H9 (cell line): ENCODE results near the gene PKNOX2. TPM values are rescaled to one million over a fixed set of nuclear protein-coding genes. Genes with fewer than 3 reads are reported as not detected.

Source experiments
- DNase-seq: peaks from one replicate; pipeline ENCODE4 v3.0.0-alpha.2; 2017
- H2AFZ ChIP-seq: one replicate; pipeline ENCODE4 v1.6.1; 2013; ENCODE audit warnings: mild to moderate bottlenecking, low read length, control low read depth, moderate library complexity
- H2AK5ac ChIP-seq: 2 replicates; pipeline ENCODE4 v1.6.1; 2013; ENCODE audit warnings: low read length, control low read depth, mixed read lengths; ENCODE audit not compliant: insufficient read length
- H2BK120ac ChIP-seq: one replicate; pipeline ENCODE4 v1.6.1; 2013; ENCODE audit warnings: low read depth, mild to moderate bottlenecking, low read length, control low read depth, inconsistent platforms; ENCODE audit not compliant: poor library complexity, severe bottlenecking
- H2BK12ac ChIP-seq: 2 replicates; pipeline ENCODE4 v1.6.1; 2013; ENCODE audit warnings: low read length, control low read depth, mixed read lengths, low read depth; ENCODE audit not compliant: insufficient read length
- H2BK15ac ChIP-seq: 2 replicates; pipeline ENCODE4 v1.6.1; 2013; ENCODE audit warnings: low read depth, low read length, control low read depth
- H2BK20ac ChIP-seq: one replicate; pipeline ENCODE4 v1.6.1; 2013; ENCODE audit warnings: low read depth, mild to moderate bottlenecking, low read length, control low read depth, inconsistent platforms; ENCODE audit not compliant: poor library complexity, severe bottlenecking
- H2BK5ac ChIP-seq: 2 replicates; pipeline ENCODE4 v1.6.1; 2013; ENCODE audit warnings: low read length, control low read depth, mixed read lengths; ENCODE audit not compliant: insufficient read length
- H3K14ac ChIP-seq: 2 replicates; pipeline ENCODE4 v1.6.1; 2013; ENCODE audit warnings: low read length, control low read depth; ENCODE audit not compliant: insufficient read depth
- H3K18ac ChIP-seq: 2 replicates; pipeline ENCODE4 v1.6.1; 2013; ENCODE audit warnings: low read depth, mild to moderate bottlenecking, mixed read lengths, low read length, control low read depth; ENCODE audit not compliant: insufficient read length
- H3K23ac ChIP-seq: 2 replicates; pipeline ENCODE4 v1.6.1; 2013; ENCODE audit warnings: low read length, control low read depth, mixed read lengths, low read depth; ENCODE audit not compliant: insufficient read length
- H3K23me2 ChIP-seq: 2 replicates; pipeline ENCODE4 v1.6.1; 2013; ENCODE audit warnings: low read depth, mild to moderate bottlenecking, mixed read lengths, low read length, control low read depth; ENCODE audit not compliant: insufficient read length, poor library complexity, severe bottlenecking
- H3K27ac ChIP-seq: 2 replicates; pipeline ENCODE4 v1.5.1; 2013; ENCODE audit warnings: low read length, control low read depth, mixed read lengths, low read depth; ENCODE audit not compliant: insufficient read length
- H3K27me3 ChIP-seq: 2 replicates; pipeline ENCODE4 v1.6.1; 2013; ENCODE audit warnings: low read length, control low read depth, inconsistent platforms; ENCODE audit not compliant: insufficient read depth
- H3K4ac ChIP-seq: 2 replicates; pipeline ENCODE4 v1.6.1; 2013; ENCODE audit warnings: low read depth, mild to moderate bottlenecking, control low read depth, inconsistent platforms, low read length, moderate library complexity
- H3K4me1 ChIP-seq: 2 replicates; pipeline ENCODE4 v1.6.1; 2013; ENCODE audit warnings: low read length, control low read depth, inconsistent platforms; ENCODE audit not compliant: insufficient read depth
- H3K4me2 ChIP-seq: 2 replicates; pipeline ENCODE4 v1.6.1; 2013; ENCODE audit warnings: low read length, control low read depth, mixed read lengths; ENCODE audit not compliant: insufficient read length, insufficient read depth
- H3K56ac ChIP-seq: 2 replicates; pipeline ENCODE4 v1.6.1; 2013; ENCODE audit warnings: low read depth, mild to moderate bottlenecking, mixed read lengths, low read length, control low read depth; ENCODE audit not compliant: insufficient read length
- H3K79me1 ChIP-seq: 2 replicates; pipeline ENCODE4 v1.6.1; 2013; ENCODE audit warnings: low read depth, mild to moderate bottlenecking, moderate library complexity, low read length, control low read depth, inconsistent platforms; ENCODE audit not compliant: insufficient read depth, poor library complexity, severe bottlenecking
- H3K79me2 ChIP-seq: 2 replicates; pipeline ENCODE4 v1.6.1; 2013; ENCODE audit warnings: low read length, control low read depth, inconsistent platforms; ENCODE audit not compliant: insufficient read depth
- H3K9ac ChIP-seq: 2 replicates; pipeline ENCODE4 v1.6.1; 2013; ENCODE audit warnings: low read length, control low read depth, mixed read lengths; ENCODE audit not compliant: insufficient read length; ENCODE audit errors: extremely low read depth
- H3K9me3 ChIP-seq: one replicate; pipeline ENCODE4 v1.6.1; 2013; ENCODE audit warnings: low read depth, low read length, inconsistent platforms; ENCODE audit not compliant: control insufficient read depth
- H3T11ph ChIP-seq: one replicate; pipeline ENCODE4 v1.6.1; 2013; ENCODE audit warnings: mild to moderate bottlenecking, low read length, control low read depth, inconsistent platforms
- H4K20me1 ChIP-seq: one replicate; pipeline ENCODE4 v1.6.1; 2013; ENCODE audit not compliant: control insufficient read depth, insufficient read length, insufficient read depth
- H4K5ac ChIP-seq: 2 replicates; pipeline ENCODE4 v1.6.1; 2013; ENCODE audit warnings: low read depth, mild to moderate bottlenecking, mixed read lengths, low read length, control low read depth; ENCODE audit not compliant: insufficient read length
- H4K8ac ChIP-seq: replicated peaks from 2 replicates; pipeline ENCODE4 v1.6.1; 2013; ENCODE audit warnings: low read length, control low read depth, mixed read lengths, low read depth; ENCODE audit not compliant: insufficient read length
- H4K91ac ChIP-seq: 2 replicates; pipeline ENCODE4 v1.6.1; 2013; ENCODE audit warnings: low read depth, mild to moderate bottlenecking, moderate library complexity, mixed read lengths, low read length, control low read depth; ENCODE audit not compliant: insufficient read length
- H3K27ac Mint-ChIP-seq, 3 experiments: 2 replicates in 2 of 3; 3 replicates in 1 of 3; pipeline ENCODE4 v1.8.0; 2020 to 2021; ENCODE audit warnings: mixed read lengths in 3 of 3, mild to moderate bottlenecking in 1 of 3, moderate library complexity in 1 of 3
- H3K27me3 Mint-ChIP-seq: 2 replicates; pipeline ENCODE4 v1.8.0; 2021; ENCODE audit warnings: low read depth, mild to moderate bottlenecking, moderate library complexity, mixed read lengths
- H3K36me3 Mint-ChIP-seq, 3 experiments: 2 replicates in 2 of 3; 3 replicates in 1 of 3; pipeline ENCODE4 v1.8.0; 2020 to 2021; ENCODE audit warnings: low read depth in 3 of 3, mixed read lengths in 3 of 3; ENCODE audit not compliant: insufficient read depth in 1 of 3
- H3K4me1 Mint-ChIP-seq, 2 experiments: 2 replicates each; pipeline ENCODE4 v1.8.0; 2020; ENCODE audit warnings: mixed read lengths in 2 of 2
- H3K4me3 Mint-ChIP-seq, 2 experiments: 2 replicates in 1 of 2; 3 replicates in 1 of 2; pipeline ENCODE4 v1.8.0; 2020 to 2021; ENCODE audit warnings: mild to moderate bottlenecking in 2 of 2, mixed read lengths in 2 of 2, moderate library complexity in 1 of 2
- H3K9me3 Mint-ChIP-seq, 2 experiments: 2 replicates in 1 of 2; 3 replicates in 1 of 2; pipeline ENCODE4 v1.8.0; 2020; ENCODE audit warnings: mild to moderate bottlenecking in 2 of 2, mixed read lengths in 2 of 2, moderate library complexity in 1 of 2
- CTCF ChIP-seq: fragments of 200-600 bp; sonication (generic); conservative IDR thresholded peaks from 3 replicates; pipeline ENCODE4 v1.8.0; 2021; ENCODE audit warnings: antibody characterized with exemption, mild to moderate bottlenecking
- WGBS: extraction: QIAGEN DNeasy Blood & Tissue Kit; methylation state at CpG from one replicate; pipeline ENCODE4 v1.1.7; 2013; ENCODE audit warnings: missing lambda C conversion rate, low lambda C conversion rate, mixed read lengths; ENCODE audit not compliant: insufficient read length; ENCODE audit errors: extremely low coverage; 5-methylcytosine and 5-hydroxymethylcytosine counted together
- total RNA-seq: library from RNA; stranded (reverse); gene quantifications from 2 replicates; pipeline ENCODE4 v1.2.1, GENCODE V29; 2021

Gene PKNOX2
- total RNA-seq, 1 experiment from 2014 or later = 1.3 TPM

DNA sequence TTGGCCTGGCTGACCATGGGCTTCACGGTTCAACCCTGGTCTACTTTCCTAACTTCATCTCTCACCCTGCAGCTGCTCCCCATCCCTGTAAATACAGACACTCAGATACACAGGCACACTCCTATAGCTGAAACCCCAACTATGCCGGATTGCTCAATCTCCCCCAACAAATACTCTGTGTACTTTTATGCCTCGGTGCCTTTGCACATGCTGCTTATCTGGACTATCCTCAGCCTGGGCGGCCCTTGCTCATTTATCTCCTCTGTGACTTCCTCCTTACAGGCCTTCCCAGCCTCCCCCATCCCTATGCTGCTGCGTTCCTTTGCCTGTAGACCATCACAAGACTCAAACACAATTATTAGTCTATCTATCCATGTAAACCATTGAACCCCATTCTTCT is 76.6 kb downstream of the PKNOX2 start:
- Histone ChIP-seq H2BK20ac (no peak overlapping the region), H2AFZ (no peak overlapping the region), H3K79me2 (no peaks in the 10 kb centered on the region), H3K18ac (no peak overlapping the region), H3K23me2 (no peaks in the 10 kb centered on the region), H3K14ac (no peak overlapping the region), H2BK15ac (no peak overlapping the region), H2BK120ac (no peak overlapping the region), H3K4ac (no peak overlapping the region), H2BK5ac (no peak overlapping the region), H4K8ac (no peak overlapping the region), H3K4me1 (peaks cover 3% of the 10 kb centered on the region; the same call in 1 of the 2 replicates), H2BK12ac (no peak overlapping the region), H3K9ac (no peak overlapping the region), H3K56ac (no peak overlapping the region), H3K23ac (no peak overlapping the region), H2AK5ac (no peak overlapping the region), H3T11ph (no peak overlapping the region), H4K91ac (no peak overlapping the region), H4K20me1 (no peaks in the 10 kb centered on the region), H3K4me2 (no peak overlapping the region), H3K27me3 (no peaks in the 10 kb centered on the region), H3K27ac (no peak overlapping the region), H3K79me1 (no peaks in the 10 kb centered on the region), H4K5ac (no peak overlapping the region), H3K9me3 (no peaks in the 10 kb centered on the region)
- H3K36me3 Mint-ChIP-seq = peaks cover 0 to 9% (median 0%) of the 10 kb centered on the region in 3 experiments; a peak in 2 of 7 replicates
- peaks cover 7% of the 10 kb centered on the region for H3K27me3 Mint-ChIP-seq
- H3K4me3 Mint-ChIP-seq = no peak overlapping the region
- H3K27ac Mint-ChIP-seq = no peak overlapping the region
- DNase-seq = no peak
- peaks cover 26 to 38% of the 10 kb centered on the region in 2 experiments for H3K4me1 Mint-ChIP-seq
- TF ChIP-seq CTCF = no peak
- H3K9me3 Mint-ChIP-seq = peaks cover 0 to 2% of the 10 kb centered on the region in 2 experiments; a peak in 2 of 5 replicates
- no CpG with 5 or more reads among the region's 5 CpGs for WGBS
